Loucy (cell line): ENCODE data around the gene AQP12B.

ENCODE experiments used
- EZH2phosphoT487 ChIP-seq: fragments of 200-600 bp; IDR thresholded peaks from 2 replicates; pipeline ENCODE4 v1.6.1; 2018; ENCODE audit warnings: antibody characterized with exemption, mild to moderate bottlenecking, moderate library complexity, borderline replicate concordance
- TF ChIP-seq, protein P1 (sequence below): fragments of 200-600 bp; sonication (generic); conservative IDR thresholded peaks from 2 replicates; pipeline ENCODE4 v1.5.1; 2014; ENCODE audit warnings: mild to moderate bottlenecking, antibody characterized with exemption, low read length

DNA sequence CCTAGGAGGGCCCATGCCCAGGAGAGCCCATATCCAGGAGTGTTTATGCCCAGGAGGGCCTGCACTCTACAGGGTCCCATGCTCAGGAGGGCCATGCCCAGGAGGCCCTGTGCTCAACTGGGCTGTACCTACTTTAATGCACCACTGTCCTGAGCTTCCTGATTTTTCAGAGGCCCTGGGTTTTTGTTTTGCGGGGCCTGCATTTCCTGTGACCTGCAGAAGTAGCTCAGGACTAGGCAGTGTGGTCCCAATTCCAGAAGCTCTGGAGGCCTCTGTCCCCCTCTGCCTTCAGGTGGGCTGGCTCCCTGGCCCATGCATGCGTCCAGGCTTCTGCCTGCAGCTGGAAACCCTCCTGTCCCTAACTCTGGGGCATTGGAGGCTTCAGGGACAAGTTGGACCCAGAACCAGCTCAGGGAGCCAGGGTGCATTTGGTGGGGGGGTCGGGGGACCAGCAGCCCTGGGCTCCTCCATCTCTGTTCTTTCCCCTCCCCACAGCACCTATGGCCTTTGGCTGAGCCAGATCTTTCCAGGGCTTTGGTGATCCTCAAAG is 46.6 kb downstream of the AQP12B start:
- TF ChIP-seq, protein P1, sequence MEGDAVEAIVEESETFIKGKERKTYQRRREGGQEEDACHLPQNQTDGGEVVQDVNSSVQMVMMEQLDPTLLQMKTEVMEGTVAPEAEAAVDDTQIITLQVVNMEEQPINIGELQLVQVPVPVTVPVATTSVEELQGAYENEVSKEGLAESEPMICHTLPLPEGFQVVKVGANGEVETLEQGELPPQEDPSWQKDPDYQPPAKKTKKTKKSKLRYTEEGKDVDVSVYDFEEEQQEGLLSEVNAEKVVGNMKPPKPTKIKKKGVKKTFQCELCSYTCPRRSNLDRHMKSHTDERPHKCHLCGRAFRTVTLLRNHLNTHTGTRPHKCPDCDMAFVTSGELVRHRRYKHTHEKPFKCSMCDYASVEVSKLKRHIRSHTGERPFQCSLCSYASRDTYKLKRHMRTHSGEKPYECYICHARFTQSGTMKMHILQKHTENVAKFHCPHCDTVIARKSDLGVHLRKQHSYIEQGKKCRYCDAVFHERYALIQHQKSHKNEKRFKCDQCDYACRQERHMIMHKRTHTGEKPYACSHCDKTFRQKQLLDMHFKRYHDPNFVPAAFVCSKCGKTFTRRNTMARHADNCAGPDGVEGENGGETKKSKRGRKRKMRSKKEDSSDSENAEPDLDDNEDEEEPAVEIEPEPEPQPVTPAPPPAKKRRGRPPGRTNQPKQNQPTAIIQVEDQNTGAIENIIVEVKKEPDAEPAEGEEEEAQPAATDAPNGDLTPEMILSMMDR: no peak
- no peak for TF ChIP-seq EZH2phosphoT487
